DND-41 (cell line): ENCODE measurements around the gene RIN1.

ENCODE experiments used
- CTCF ChIP-seq: IDR thresholded peaks from 2 replicates; pipeline ENCODE4 v1.5.1; 2012; ENCODE audit warnings: borderline replicate concordance, low read length, moderate library complexity, mild to moderate bottlenecking; ENCODE audit not compliant: poor library complexity, severe bottlenecking; ENCODE audit errors: extremely low read depth
- EZH2 ChIP-seq: IDR thresholded peaks from 3 replicates; pipeline ENCODE4 v1.6.1; 2012; ENCODE audit warnings: borderline replicate concordance, low read depth, mild to moderate bottlenecking, moderate library complexity, low read length, inconsistent platforms; ENCODE audit not compliant: severe bottlenecking

- TF ChIP-seq CTCF, result no peak
- no peak for TF ChIP-seq EZH2
These were observed 9.0 kb upstream of the RIN1 start for GRCh38 chr11:66345316-66345649.
